HG03064 (cell line): Measurements from ENCODE around the gene PHPT1.
"Not testable (repeated sequence)": the region's sequence is repeated elsewhere in the genome, so short reads cannot be mapped to it uniquely, and the experiment has no call there.

Experiments used
- ATAC-seq: cut with Tn5 transposase; IDR thresholded peaks from one replicate; pipeline ENCODE4 v1.9.1; 2021; ENCODE audit warnings: low read depth; ENCODE audit not compliant: unreplicated experiment

PHPT1 gene

DNA sequence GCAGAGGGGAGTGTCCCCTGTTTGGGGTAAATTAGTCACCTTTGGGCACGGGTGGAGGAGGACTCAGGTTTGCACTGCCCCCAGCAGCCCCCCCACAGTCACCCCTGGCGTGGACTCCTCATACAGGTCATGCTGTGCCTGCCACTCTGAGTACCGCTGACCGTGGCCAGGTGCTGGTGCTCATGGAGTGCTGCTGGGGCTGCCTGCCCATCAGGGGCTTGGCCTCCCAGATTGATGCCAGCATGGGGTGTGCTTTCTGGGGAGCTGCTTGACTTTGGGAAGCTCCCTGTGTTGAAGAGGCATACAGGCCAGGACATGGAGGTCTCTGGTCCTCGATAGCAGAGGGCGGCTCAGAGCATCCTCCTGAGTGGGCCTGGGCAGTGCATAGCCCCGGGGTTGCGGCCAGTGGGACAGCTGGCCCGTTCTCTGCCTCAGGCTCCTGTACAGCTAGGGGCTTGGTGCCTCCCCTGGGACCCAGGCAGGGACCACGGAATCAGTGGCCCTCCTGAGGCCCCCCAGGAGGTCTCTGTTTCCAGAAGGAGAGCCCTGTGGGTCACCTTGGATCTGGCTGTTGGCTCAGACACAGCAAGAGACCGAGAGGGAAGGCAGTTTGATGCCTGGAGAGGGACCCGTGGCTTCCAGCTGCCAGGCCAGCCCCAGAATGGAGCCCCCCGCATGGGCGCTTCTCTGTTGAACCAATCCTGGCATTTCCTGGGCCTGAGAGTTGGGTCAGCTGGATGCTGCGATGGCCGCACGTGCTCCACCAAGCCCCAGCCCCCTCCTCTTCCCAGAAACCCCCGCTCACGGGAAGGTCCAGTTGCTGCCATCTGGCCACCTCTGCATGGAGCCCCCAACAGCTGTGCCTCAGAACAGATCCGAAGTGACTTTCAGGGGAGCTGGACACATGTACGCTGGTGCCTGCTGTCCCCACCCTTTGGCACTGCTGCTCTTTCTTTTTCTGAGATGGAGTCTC lies 13.0 kb upstream of the PHPT1 start:
- no peak for ATAC-seq

DNA sequence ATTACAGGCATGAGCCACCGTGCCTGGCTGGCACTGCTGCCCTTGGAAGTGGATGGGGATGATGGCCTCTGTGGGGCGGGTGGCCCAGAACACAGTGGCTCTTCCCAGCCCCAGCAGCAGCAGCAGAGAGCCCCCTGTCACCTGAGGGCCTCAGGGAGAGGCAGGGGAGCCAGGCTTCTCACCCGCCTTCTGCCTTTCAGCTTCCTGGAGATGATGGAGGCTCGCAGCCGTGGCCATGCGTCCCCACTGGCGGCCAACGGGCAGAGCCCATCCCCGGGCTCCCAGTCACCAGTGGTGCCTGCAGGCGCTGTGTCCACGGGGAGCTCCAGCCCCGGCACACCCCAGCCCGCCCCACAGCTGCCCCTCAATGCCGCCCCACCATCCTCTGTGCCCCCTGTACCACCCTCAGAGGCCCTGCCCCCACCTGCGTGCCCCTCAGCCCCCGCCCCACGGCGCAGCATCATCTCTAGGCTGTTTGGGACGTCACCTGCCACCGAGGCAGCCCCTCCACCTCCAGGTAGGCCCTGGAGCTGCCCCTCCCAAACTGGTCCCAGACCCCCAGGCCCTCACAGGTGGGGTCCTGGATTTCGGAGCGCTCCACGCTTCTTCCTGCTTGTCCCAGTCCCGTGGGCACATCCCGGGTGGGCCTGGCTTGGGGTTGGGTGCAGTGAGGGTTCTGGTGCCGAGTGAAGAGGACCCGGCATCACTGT lies 11.9 kb upstream of the PHPT1 start:
- ATAC-seq, result no peak

DNA sequence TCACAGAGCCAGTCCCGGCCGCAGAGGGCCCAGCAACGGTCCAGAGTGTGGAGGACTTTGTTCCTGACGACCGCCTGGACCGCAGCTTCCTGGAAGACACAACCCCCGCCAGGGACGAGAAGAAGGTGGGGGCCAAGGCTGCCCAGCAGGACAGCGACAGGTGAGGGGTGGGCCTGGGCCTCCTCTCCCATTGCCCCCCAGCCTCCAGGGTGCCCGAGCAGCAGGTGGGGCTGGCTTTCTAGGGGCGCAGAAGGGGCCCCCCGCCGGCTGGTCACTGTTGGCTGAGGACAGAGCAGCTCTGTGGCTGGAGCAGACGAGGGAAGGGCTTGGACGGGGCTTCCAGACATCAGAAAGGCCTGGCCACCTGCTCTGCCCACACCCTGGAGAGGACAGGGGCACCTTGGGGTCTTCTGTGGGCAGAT lies 11.3 kb upstream of the PHPT1 start:
- ATAC-seq, result not testable (repeated sequence)

DNA sequence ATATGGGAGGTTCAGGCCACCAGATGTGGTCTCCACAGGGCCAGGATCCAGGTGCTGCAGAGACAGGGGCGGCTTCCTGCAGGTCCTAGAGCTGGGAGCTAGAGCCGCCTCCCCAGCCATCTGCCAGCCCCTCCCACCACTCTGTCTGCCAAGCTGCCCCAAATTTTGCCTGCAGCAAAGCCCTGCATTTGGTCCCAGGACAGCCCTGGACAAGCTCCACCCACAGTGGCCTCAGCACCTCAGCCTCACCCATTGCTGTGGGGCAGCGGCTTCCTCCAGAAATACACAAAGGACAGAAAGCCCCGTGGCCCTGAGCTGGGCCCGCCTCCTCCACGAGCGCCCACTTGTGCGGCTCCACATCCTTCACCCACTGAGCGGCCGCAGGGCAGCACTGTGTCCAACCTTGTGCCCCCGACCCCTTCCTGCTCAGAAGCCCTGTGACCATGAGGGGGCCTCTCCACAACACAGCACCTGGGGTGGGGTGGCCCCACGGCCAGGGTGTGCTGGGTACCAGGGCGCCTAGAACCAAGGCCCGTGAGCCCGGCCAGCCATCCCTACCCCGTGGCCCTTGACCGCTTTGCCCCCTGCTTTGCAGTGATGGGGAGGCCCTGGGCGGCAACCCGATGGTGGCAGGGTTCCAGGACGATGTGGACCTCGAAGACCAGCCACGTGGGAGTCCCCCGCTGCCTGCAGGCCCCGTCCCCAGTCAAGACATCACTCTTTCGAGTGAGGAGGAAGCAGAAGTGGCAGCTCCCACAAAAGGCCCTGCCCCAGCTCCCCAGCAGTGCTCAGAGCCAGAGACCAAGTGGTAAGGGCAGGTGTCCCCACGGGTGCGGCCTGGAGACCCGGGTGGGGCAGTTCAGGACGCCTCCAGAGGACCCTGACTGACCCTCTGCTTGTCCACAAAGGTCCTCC lies 10.6 kb upstream of the PHPT1 start:
- ATAC-seq, result no peak

DNA sequence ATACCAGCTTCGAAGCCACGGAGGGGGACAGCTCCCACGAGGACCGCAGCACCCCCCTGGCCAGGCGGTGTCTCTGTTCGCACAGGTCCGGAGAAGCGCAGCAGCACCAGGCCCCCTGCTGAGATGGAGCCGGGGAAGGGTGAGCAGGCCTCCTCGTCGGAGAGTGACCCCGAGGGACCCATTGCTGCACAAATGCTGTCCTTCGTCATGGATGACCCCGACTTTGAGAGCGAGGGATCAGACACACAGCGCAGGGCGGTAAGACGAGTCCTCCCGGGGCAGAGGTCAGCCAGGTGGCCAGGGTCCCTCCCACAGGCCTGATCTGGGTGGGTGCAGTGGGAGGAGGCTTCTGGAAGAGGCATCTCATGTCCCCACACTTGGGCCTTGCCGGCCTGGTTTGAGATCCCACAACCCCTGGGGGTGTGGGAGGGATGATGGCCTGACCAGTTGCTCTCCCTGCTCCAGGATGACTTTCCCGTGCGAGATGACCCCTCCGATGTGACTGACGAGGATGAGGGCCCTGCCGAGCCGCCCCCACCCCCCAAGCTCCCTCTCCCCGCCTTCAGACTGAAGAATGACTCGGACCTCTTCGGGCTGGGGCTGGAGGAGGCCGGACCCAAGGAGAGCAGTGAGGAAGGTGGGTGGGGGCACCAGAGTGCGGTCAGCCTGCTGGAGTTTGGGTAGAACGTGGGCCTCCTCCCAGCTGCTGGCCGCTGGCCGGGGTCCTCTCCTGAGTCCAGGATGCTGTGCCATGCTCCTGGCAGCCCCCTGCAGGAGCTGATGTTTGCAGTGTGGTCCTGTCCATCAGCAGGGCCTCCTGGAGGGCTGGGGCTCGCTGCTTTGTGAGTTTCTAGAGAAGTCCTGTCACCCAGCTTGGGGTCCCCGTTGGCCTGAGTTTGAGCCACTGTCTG lies 9.7 kb upstream of the PHPT1 start:
- no peak for ATAC-seq

DNA sequence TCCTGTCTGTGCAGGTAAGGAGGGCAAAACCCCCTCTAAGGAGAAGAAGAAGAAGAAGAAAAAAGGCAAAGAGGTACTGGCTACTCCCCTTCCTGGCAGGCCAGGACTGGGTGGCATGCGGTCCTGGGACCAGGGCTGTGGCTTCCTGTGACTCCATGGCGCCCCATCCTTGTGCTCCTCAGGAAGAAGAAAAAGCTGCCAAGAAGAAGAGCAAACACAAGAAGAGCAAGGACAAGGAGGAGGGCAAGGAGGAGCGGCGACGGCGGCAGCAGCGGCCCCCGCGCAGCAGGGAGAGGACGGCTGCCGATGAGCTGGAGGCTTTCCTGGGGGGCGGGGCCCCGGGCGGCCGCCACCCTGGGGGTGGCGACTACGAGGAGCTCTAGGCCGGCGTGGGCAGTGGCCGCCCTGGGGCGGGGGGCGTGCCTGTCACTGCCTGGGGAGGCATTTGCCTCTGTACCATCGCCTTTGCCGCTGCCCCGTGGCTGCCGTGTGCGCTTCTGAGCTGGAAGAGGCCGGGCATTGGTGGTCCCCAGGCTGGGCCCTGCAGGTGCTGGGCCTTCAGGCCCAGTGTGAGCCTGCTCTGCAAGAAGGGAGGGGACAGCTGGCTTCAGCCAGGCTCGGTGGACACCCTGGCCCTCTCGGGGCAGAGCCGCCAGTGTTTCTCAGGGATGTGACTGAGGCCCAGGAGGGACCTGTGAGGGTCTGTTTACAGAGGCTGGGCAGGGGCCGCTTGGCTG lies 8.9 kb upstream of the PHPT1 start:
- ATAC-seq, result no peak

DNA sequence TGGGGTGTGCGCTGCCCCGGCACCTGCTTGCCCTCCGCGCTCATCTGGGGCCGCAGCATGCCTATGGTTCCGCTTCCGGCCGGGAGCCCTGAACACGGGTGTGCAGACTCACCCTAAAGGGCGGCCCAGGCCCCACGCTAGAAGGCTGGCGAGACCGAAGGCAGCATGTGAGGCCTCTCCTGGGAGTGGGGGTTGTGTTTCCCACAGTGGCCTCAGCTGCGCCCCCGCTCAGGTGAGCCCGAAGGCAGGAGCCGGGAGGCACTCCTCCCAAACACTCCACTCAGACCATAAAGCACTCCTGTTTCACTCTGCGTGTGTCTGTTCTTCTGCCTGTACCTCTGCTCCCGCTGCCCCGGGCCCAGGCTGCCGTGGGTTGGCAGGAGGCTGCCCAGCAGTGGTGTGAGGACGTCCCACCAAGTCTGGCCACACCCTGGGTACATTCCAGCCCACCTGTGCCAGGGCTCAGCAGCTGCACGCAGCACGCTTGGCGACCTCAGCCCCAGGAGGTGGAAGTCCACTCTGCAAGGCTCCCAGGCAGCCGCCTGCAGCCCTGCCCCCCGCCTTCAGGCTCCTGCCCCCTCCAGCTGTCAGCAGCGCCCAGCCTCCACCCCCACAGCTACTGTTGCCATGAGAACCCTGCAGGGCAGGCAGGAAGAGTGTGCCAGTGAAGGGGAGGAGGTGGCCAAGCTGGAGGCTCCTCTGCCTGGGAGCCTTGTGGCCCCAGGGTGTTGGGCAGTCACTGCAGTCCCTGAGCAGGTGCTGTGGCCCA lies 8.1 kb upstream of the PHPT1 start:
- no peak for ATAC-seq

DNA sequence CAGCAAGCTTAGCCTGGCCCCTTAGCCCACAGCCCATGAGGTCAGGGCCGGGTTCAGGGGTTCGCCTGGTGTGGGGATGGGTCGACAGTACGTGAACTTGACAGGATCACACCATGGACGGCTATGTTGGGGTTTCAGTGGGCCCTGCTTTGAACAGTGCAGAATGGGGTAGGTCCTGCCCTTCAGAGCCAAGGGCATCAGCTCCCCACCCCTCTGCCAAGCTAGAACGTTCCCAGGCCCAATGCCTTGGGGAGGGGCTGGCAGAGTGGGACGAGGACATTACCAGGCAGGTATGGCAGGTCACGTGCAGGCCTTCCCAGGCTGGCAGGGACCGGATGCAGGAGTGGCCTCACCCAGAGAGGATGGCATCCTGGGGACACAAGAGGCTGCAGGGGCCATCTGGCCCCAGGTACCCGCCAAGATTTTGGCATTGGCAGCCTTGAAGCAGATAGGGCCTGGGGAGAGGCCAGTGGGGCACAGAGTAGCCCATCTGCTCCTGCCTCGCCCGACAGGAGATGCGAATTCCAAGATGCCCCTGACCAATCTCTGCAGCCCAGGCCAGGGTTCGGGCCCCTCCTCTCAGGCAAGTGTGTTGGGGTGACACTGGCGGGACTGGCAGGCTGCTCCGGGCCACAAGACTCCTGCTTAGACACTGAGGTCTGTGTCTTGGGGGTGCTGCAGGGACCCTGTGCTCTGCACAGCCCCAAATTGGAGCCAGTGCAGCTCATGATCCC lies 7.4 kb upstream of the PHPT1 start:
- ATAC-seq, result peak; percentile 7

DNA sequence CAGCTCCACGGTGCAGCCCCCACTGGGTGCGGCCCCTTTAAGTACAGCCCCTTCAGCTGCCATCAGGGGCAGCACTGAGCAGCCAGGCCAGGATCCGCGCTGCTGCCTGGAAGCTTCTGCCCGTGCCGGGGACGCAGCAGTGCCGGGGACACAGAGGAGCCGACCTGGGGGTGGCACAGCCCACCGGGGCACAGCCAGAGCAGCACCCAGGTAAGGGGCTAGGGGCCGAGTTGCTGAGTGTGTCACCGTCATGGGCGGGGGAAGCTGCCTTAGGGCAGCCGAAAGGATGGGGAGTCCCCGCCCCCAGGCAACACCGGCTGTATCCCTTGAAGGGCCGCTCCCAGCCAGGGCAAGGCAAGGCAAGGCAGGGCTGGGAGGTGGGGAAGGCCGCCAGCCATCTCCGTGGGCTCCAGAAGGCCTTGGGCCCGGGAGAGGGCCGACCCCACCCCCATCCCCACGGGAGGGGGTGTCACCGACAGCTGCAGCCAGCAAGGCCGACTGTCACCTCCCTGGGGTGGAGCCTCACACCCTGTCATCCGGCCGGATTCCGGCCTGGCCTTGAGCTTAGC lies 6.7 kb upstream of the PHPT1 start, which contains the start of gene AJM1:
Gene AJM1, plus strand, starts transcription at position 99 of the 569 bp plus-strand sequence. CDS start 1,937 bp downstream, outside the sequence.
- ATAC-seq, result peak; percentile 57

DNA sequence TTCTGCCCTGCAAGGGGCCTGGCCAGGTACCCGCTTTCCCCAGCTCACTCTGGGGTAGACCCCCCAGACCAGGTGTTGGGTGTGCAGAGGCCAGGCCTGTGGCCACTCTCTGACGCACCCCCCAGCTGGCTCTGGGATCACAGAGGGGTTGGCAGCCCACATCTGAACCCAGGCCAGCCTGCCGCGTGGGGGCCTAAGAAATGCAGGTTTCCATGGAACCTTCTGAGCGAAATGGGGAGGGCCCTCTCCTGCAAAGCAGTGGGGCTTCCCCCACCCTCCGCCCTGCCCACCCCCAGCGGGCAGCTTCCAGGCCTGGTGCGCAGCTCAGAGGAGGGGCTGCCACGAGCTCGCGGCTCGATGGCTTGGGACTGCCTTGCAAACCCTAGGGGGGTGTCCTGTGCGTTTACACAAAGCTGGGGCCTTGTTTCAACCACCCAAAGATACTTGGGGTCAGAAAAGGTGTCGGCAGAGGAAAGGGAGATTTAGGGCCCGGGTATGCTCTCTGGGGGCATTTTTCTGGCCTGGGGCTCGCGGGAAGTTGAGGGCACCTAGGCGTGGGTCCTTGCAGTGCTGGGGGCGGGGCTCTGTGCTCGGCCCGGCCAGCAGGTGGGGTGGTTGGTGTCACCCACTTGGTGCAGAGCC lies 5.9 kb upstream of the PHPT1 start:
- not testable (repeated sequence) for ATAC-seq

DNA sequence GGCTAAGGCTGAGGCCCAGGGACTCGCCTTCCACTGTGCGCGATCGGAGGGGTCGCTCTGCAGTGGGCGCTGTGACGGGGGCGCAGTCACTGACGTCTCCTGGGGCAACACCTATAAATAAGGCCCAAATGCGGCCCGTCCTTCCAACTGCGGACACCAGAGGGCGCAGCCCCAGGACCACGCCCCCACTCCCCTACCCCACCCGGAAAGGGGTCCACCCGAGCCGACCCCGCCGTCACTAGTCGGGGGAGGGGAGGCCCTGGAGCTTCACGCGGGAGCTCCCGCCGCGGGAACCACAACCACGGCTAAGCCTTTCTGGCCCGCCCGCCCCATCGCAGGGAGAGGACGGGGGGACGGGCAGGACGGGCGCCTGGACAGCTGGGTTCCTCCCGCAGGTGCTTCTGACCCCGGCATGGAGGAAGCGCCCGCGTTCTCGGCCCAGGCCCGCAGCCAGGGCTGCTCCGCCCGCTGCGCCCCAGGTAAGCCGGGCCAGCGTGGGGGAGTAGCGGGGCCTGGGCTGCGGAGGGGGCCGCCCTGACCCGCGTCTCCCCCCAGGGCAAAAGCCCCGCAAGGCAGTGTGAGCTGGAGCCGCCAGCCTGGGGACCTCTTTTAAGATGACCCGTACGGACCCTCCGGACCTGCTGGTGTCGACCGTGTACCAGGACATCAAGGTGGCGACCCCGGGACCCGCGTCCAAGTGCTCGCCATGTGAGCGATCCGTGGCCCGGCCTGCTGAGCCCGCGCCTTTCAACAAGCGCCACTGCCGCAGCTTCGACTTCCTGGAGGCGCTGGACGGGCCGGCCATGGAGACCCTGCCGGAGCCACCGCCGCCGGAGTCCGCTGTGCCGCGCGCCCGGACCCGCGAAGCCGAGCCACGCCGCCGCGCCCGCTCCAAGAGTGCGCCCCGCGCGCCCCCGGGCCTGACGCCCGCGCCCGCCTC lies 5.1 kb upstream of the PHPT1 start:
- not testable (repeated sequence) for ATAC-seq

DNA sequence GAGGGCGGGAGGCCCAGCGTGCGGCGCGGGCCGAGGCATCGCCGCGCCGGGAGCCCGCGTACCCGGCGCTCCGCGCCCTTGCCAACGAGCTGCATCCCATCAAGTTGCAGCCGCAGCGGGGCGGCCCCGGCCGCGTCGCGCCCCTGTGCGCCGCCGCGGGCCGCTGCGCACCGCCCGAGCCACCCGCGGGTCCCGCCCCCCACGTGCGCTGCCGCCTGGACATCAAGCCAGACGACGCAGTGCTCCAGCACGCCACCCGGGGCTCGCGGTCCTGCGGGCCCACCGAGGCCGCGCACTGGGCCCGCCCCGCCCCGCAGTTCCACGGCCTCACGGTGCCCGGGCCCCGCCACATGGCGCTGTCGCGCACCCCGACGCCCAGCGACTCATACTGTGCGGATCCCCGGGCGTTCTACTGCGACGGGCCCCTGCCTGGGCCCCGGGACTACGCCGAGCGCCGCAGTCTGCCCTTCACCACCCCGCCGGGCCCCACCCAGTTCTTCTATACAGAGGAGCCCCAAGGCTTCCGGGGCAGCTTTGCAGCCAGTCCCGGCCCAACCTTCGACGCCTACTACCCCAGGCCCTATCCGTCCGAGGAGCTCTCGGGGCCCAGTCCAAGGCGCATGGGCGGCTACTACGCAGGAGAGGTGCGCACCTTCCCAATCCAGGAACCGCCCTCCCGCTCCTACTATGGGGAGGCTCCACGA lies 4.3 kb upstream of the PHPT1 start:
- no peak for ATAC-seq

DNA sequence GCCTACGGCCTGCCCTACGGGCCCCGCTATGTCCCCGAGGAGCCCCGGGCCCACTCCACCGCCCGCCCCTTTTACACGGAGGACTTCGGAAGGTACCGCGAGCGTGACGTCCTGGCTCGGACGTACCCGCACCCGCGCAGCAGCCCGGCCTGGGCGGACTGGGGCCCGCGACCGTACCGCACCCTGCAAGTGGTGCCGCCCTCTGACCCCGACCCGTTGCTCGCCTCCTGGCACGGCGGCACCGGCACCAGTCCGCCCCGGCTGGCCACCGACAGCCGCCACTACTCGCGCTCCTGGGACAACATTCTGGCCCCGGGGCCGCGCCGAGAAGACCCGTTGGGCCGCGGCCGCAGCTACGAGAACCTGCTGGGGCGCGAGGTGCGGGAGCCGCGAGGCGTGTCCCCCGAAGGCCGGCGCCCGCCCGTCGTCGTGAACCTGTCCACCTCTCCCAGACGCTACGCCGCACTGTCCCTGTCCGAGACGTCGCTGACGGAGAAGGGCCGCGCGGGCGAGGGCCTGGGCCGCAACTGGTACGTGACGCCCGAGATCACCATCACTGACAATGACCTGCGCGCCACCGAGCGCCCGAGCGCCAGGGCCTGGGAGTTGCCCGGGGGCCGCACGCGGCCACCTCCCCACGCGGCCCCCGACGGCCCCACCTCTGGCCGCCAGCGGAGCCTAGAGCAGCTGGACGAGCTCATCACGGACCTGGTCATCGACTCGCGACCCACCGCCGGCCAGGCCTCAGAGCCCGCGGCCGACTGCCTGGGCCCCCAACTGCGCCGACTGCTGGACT lies 3.5 kb upstream of the PHPT1 start:
- no peak for ATAC-seq
